ENCODE measurements around the gene DMBX1.

The DMBX1 gene

DNA sequence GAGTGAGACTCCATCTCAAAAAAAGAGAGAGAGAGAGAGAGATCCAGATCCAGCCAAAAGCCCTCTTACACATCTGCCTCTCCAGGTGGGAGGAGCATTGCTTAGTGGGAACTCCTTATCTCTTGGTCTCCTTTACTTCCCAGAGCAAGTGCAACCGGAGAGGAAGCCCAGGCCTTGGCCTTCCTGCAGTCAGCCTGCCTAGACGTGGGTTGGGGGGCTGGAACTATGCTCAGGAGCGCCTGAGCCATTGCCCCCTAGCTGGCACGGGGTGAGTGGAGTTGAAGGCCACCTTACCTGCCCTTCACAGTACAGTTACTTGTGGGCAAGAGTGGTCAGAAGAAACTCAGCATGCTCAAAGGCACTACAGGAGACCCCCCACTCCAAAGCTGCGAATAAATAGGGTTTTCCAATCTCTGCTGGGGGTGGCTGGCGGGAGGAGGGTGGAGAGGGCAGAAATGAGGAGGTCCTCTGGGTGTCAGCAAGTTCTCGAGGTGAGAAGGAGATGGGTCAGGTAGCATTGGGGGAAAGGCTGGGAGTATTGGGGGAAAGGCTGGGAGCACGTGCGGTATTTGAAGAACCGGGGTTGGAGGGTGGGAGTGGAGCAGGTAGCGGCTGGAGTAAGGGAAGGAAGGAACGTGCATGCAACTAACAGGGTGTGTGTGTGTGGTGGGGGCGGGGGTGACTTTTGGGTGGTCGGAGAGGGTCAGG, 4.7 kb upstream of the DMBX1 start:
- DNase-seq = no peak

GRCh38 chr1:46485564-46486431, 3.8 kb upstream of the DMBX1 start:
- DNase-seq = no peak

- no peak for DNase-seq
Measured at GRCh38 chr1:46486432-46487015, 3.1 kb upstream of the DMBX1 start.

GRCh38 chr1:46487818-46488218, 1.8 kb upstream of the DMBX1 start:
- DNase-seq = no peak

DNA sequence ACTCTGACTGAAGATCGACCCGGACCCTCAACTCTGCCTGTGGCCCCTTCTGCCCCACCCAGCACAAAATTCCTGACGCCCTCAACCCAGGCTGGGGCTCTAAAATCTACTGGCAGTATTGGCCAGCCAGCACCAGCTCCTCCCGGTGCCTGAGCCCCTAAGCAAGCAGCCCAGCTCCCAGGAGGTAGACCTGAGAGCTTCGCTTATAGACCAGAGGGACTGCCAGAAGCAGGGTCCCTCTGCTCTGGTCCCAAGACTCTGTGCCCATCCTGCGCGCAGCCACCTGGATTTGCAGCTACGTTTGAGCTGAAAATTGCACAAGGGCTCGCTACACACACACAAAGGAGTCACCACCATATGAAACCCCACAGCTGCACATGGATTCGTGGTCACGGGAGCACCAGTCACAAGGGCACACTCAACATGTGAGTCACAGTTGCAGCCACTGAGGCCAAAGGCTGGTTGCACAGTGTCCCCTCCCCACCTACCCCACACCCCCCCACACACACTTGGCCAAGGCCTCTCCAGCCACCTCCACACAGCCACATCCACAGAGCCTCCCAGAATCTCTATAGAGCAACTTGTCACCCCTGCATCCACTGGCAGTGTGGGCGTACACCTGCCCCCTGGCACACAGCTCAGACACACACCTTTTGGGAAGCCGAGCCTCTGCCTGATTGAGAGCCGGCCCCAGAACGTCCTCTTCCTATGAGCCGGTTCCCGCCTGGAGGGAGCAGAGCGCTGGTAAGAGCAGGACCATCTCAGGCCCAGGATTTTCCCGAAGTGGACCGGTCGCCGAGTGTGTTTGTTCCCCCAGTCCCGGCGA, 1.1 kb upstream of the DMBX1 start:
- no peak for DNase-seq

DNA sequence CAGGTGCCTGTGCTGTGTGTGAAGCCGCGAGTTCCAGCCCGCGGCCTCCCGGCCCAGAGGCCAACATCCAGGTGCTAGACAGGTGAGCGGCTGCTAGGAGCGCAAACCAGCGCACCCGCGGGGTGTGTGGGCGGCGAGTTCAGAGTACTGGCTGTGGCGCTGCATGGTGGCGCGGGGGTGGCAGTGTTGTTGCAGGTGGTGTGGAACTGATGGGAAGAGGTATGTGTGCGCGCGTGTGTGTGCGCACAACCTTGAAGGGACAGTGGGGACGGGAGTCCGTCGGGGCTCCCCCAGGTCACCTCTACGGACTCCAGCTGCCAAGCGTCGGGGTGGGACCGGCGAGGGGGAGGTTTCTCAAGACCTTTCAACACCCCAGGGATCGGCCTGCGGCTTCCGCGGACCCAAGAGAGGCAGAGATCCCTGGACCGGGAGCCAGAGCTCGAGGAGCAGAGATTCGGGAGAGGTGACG, 433 bp upstream of the DMBX1 start:
- DNase-seq = no peak

- no peak for DNase-seq
Measured at GRCh38 chr1:46490406-46490655, 695 bp downstream of the DMBX1 start.

- DNase-seq = no peak
Measured at GRCh38 chr1:46490656-46491442, 1.2 kb downstream of the DMBX1 start.

GRCh38 chr1:46491443-46492268, 2.0 kb downstream of the DMBX1 start:
- no peak for DNase-seq

- DNase-seq = no peak
Measured at GRCh38 chr1:46492269-46492853, 2.7 kb downstream of the DMBX1 start.

DNA sequence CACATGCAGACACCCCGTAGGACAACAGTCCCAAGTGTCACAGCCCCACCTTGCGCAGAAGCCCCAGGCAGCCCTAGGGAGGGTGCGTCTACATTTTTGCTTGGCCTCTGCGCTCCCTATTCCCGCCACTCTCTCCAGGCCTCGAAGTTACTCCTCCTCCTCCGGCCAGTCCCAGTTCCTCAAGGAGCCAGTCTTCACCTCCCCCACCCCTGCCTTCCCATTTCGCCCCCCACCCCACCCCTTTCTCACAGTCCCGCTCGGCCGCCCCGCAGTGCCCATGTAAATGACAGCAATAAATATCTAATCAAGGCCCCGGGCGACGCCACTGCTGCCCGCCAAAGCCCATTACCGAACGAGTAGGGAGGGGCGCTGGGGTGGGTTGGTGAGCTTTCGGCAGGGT, 3.2 kb downstream of the DMBX1 start:
- no peak for DNase-seq

- DNase-seq = no peak
Measured at GRCh38 chr1:46493316-46494032, 3.8 kb downstream of the DMBX1 start.

- DNase-seq = no peak
Measured at GRCh38 chr1:46494910-46495309, 5.3 kb downstream of the DMBX1 start.

DNA sequence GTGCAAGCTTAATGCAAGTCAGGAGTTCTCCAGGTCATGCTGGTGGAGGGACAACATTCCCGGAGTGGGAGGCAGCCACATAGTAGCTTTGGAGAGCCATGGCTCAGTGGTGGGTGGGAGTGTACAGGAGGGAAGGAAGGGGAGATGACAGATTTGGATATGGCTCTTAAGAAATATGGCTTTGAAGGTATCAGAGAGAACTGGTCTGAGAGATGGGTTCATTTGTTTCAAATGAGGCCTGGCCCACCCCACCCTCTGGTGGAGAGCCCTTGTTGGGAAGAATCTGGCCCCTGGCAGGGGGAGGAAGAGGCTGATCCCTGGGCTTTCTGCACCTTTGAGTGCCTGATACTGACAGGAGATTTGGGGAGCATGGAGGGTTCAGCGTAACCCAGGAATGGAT, 6.1 kb downstream of the DMBX1 start:
- no peak for DNase-seq

- no peak for DNase-seq
Measured at GRCh38 chr1:46496505-46496904, 6.9 kb downstream of the DMBX1 start.

DNA sequence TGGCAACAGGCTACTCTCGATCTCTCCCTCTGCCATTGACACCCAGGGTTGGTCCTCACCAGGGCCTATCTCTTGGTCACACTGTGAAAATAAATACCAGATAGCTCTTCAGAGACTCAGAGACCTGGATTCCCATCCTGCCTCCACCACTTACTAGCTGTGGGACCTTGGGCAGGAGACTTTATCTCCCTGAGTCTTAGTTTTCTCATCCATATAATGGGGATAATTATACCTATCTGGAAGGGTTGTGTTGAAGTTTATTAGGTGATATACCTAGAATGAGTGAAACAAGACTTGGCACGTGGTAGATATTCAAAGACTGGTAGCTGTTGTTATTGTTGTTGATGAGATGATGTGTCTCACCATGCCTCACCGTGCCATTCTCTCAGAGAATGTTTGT, 7.4 kb downstream of the DMBX1 start:
- no peak for DNase-seq

- no peak for DNase-seq
Measured at GRCh38 chr1:46497665-46498064, 8.0 kb downstream of the DMBX1 start.

DNA sequence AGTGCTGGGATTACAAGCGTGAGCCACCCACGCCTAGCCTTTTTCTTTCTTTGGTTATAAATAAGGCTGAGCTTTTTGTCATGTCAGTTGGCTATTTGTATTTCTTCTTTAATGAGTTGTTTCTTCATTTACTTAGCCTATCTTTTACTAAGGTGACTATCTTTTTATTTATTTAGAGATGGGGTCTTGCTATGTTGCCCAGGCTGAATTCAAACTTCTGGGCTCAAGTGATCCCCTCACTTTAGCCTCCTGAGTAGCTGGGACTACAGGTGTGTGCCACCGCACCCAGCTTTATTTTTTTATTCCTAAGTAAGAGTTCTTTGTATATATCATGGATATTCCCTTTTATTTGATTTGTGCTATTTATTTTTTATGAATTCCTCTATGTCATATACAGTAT, 11.9 kb downstream of the DMBX1 start:
- no peak for DNase-seq

- DNase-seq = no peak
Measured at GRCh38 chr1:46503421-46503820, 13.8 kb downstream of the DMBX1 start.

GRCh38 chr1:46506470-46507219, 17.0 kb downstream of the DMBX1 start:
- no peak for DNase-seq
